ENCODE measurements around the gene FAIM2.
"Not testable (repeated sequence)": the region's sequence is repeated elsewhere in the genome, so short reads cannot be mapped to it uniquely, and the experiment has no call there.

FAIM2 gene

GRCh38 chr12:49893753-49894750, 9.6 kb downstream of the FAIM2 start:
- DNase-seq = no peak

DNA sequence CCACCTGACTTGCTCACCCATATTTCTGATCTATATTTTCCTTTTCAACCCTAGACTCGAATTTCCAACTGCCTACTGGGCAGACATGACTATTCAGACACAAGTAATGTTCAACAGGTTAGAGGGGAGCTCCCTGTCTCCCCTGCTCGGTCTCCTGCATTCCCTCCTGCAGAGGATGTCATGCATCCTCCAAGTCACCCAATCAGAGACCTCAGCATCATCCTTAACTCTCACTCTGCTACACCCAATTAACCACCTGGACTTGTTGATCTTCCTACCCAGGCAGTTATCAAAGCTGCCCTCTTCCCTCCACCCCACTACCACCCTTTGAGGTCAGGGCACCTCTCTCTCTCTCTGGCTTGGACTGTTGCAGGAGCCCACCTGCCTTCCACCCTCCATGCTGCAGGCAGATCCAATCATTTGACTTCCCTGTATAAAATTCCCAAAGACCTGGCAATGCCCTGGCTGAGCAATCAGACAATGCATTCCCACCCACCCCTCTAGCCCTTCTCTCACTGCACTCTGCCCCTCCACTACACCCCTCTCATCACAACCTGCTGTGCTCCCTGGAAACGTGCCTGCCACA, 10.9 kb downstream of the FAIM2 start:
- no peak for DNase-seq

- DNase-seq = no peak
Measured at GRCh38 chr12:49892084-49892731, 11.5 kb downstream of the FAIM2 start.

- no peak for DNase-seq
Measured at GRCh38 chr12:49891476-49891875, 12.2 kb downstream of the FAIM2 start.

- no peak for DNase-seq
Measured at GRCh38 chr12:49891012-49891411, 12.7 kb downstream of the FAIM2 start.

DNA sequence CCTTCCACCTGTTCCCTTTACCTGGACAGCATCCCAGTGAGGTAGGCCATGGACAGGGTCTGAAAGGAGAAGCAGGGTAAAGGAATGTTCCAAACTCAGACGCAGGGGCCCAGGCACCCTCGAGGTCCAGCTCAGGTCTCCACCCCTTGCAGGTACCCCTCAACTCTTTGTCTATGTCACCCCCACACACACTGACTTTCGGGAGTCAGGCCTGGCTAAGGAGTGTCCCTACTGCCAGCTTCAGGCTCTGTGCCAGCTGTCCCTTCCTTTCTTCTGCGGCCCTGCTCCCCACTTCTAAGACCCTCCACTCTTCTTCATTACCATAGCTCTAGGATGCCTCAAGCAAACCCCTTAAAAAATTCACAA, 13.6 kb downstream of the FAIM2 start:
- no peak for DNase-seq

DNA sequence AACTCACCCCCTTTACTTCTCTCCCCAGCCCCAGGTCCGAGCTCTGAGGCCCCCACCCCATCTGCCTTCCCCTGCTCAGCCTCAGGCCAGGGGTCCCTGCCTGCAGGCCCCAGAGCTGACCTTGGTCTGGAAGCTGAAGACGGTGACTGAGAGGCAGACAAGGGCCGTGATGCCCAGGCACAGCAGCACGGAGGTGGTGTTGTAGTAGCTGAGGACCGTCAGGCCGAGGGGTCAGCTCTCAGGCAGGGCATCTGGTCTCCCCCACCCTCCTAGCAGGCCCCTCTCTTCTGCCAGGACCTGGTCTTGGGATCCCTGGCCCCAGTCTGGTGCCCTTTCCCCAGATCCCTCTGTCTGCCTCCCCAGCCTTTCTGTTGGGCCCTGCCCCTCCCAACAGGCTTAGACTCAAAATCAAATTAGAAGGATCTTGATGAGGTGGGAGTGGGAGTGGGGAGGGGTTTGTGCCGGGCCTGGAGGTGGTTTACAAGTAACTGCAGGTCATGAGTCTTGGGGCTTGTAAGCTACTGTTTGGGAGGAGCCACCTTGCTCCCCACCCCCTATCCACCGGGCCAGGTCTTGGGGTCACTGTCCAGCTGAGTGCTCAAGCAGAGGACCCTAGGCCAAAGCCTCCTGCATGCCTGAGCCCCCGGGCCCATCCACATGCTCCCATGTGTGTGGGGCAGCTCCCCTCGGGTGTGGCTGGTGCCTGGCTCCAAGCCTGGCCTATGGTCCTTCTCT, 14.2 kb downstream of the FAIM2 start:
- DNase-seq = no peak

DNA sequence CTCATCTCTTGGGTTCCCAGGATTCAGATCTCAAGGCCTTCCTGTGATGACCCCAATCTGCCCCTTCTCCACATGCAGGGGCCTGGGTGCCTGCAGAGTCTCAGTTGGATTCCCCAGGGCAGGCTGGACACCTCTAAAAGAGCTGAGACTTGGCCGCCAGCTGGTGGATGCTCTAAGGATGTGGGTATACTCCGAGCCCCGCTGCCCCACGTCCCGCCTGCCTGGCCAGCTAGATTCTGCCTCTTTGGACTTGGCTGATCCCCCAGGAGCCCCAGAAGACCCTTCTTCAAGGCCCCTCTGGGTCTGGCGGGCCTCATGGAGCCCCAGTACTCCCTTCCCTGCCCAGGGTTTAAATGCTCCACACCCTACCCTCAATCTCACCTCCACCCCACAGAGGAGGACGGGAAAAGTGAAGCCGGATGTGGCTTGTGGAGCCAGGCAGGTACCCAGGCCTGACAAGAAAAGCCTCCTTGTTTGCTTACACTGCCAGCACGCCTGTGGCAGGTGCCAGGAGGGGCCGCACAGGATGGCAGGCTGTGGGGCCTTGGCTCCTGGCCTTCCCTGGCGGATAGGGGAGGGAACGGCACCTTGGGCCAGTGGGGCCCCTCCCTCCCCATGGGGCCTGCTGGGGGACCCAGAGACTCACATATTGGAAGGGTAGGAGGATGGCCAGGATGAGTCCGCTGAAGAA, 15.1 kb downstream of the FAIM2 start:
- DNase-seq = no peak

GRCh38 chr12:49887536-49888401, 15.9 kb downstream of the FAIM2 start:
- no peak for DNase-seq

DNA sequence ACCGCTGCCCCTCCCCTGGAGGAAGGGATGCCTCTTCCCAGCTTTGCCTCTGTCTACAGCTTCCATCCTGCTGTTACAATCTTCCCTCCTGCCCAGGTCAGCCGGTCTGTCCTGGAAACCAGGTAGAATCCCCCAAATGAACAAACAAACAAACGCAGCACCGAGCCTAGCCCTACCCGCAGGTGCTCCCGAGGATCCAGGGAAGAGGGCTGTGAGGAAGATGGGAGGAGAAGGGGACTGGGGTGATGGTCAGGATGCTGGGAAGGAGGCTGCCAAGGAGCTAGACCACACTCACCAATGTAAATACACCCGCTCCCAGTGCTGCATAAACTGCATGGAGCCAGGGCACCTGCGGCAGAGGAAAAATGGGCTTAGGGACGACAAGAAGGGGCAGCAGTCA, 16.6 kb downstream of the FAIM2 start:
- no peak for DNase-seq

- no peak for DNase-seq
Measured at GRCh38 chr12:49885663-49886461, 17.8 kb downstream of the FAIM2 start.

GRCh38 chr12:49885118-49885517, 18.6 kb downstream of the FAIM2 start:
- DNase-seq = no peak

GRCh38 chr12:49882851-49883464, 20.7 kb downstream of the FAIM2 start:
- no peak for DNase-seq

GRCh38 chr12:49882248-49882850, 21.4 kb downstream of the FAIM2 start:
- no peak for DNase-seq

- DNase-seq = no peak
Measured at GRCh38 chr12:49881415-49882247, 22.1 kb downstream of the FAIM2 start.

DNA sequence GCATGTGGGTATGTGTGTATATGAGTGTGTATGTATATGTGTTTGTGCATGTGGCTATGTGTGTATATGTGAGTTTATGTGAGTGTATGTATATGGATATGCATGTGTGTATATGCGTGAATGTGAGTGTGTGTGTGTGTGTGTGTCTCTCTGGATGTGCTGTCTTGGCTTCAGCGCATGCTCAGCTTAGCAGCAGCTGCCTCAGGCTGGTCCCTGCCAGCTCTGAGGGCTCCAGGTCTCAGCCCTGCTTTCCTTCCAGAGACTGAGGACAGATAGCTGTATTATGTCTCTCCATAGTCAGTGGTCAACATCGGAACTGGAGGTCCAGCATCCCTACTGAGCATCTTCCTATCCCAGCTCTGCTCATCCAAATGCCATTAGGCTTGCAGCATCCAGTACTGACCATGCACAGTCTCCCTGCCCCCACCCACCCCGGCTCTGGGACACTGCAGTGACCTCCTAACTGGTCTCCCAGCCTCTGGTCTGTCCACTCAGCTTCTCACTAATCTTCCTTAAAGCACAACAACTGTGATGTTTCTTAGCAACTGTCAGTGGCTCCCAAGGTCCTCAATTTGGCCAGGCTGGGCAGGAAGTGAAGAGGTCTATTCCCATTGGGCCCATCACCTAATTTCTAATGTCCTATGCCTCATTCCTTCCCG, 22.8 kb downstream of the FAIM2 start:
- no peak for DNase-seq

DNA sequence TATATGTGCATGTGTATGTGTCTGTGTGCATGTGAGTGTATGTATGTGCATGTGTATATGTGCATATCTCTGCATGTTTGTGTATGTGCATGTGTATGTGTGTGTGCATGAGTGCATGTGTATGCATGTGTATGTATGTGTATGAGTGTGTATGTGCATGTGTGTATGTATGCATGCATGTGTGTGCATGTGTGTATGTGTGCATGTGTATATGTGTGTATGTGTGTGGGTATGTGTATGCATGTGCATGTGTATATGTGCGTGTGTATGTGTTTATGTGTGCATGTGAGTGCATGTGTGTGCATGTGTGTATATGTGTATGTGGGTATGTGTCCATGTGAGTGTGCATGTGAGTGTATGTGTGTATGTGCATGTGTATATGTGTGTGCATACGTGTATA, 24.6 kb downstream of the FAIM2 start:
- DNase-seq = not testable (repeated sequence)

- DNase-seq = no peak
Measured at GRCh38 chr12:49878021-49878420, 25.7 kb downstream of the FAIM2 start.

Data from amniotic stem cell (primary cell).